GM19035 (cell line): ENCODE data around the gene MYBPH.

ENCODE experiments used
- ATAC-seq: cut with Tn5 transposase; IDR thresholded peaks from one replicate; pipeline ENCODE4 v1.9.1; 2021; ENCODE audit not compliant: unreplicated experiment

Gene MYBPH

DNA sequence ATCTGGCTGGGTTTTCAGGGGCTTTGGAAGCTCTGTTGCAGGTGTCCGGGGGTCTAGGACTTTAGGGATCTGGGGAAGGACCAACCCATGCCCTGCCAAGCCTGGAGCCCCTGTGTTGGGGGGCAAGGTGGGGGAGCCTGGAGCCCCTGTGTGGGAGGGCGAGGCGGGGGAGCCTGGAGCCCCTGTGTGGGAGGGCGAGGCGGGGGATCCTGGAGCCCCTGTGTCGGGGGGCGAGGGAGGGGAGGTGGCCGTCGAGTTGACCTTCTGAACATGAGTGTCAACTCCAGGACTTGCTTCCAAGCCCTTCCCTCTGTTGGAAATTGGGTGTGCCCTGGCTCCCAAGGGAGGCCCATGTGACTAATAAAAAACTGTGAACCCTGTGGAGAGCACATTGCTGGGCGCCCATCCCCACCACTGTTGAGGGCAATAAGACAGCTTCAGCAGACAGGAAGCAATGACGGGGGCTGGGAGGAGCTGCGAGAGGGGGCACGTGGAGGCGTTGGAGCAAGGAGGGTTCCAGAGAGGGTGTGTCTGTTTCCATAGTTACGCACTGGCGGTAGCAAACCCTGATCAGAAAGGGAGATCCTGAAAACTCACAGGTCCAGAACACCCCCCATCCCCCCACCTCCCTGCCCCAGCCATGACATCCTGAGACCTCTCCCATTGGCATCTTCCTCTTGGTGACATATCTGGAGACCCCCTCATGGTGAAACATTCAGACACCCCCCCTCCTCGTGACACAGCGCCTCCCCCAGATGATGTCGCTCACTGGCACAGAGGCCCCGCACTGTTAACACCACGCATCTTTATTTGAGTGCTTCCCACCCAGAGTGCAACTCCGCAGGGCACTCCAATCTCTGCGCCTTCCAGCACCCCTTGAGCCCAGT lies 8.4 kb downstream of the MYBPH start:
- no peak for ATAC-seq

DNA sequence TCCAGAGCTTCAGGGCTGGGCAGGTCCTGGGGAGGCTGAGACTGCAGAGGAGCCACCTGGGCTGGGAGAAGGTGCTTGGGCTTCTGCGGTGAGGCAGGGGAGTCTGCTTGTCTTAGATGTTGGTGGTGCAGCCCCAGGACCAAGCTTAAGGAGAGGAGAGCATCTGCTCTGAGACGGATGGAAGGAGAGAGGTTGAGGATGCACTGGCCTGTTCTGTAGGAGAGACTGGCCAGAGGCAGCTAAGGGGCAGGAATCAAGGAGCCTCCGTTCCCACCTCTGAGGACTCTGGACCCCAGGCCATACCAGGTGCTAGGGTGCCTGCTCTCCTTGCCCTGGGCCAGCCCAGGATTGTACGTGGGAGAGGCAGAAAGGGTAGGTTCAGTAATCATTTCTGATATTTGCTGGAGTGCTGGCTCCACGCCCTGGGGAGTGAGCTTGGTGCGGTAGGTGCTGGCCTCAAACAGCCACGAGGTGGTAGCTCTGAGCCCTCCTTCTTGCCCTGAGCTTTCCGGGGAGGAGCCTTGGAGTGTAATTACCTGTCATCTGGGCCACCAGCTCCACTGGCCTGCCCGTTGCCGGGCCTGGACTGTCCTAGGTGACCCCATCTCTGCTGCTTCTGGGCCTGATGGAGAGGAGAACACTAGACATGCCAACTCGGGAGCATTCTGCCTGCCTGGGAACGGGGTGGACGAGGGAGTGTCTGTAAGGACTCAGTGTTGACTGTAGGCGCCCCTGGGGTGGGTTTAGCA lies 9.3 kb downstream of the MYBPH start:
- ATAC-seq = no peak

DNA sequence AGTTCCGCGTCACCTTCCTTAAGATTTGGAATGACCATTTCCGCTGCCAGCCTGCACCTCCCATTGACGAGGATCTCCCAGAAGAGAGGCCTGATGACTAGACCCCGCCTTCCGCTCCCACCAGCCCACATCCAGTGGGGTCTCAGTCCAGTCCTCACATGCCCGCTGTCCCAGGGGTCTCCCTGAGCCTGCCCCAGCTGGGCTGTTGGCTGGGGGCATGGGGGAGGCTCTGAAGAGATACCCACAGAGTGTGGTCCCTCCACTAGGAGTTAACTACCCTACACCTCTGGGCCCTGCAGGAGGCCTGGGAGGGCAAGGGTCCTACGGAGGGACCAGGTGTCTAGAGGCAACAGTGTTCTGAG lies 9.8 kb downstream of the MYBPH start:
- no peak for ATAC-seq

DNA sequence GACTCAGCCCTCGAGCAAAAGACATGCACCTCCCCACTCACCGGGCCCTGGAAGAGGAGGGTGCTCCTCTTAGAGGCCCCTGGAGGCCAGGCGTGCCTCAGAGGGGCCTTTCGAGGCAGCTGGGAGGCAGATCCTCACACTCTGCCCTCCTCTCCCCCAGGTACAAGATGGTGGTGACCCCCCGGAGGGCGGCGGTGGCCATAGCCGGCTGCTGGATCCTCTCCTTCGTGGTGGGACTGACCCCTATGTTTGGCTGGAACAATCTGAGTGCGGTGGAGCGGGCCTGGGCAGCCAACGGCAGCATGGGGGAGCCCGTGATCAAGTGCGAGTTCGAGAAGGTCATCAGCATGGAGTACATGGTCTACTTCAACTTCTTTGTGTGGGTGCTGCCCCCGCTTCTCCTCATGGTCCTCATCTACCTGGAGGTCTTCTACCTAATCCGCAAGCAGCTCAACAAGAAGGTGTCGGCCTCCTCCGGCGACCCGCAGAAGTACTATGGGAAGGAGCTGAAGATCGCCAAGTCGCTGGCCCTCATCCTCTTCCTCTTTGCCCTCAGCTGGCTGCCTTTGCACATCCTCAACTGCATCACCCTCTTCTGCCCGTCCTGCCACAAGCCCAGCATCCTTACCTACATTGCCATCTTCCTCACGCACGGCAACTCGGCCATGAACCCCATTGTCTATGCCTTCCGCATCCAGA lies 10.4 kb downstream of the MYBPH start:
- no peak for ATAC-seq

DNA sequence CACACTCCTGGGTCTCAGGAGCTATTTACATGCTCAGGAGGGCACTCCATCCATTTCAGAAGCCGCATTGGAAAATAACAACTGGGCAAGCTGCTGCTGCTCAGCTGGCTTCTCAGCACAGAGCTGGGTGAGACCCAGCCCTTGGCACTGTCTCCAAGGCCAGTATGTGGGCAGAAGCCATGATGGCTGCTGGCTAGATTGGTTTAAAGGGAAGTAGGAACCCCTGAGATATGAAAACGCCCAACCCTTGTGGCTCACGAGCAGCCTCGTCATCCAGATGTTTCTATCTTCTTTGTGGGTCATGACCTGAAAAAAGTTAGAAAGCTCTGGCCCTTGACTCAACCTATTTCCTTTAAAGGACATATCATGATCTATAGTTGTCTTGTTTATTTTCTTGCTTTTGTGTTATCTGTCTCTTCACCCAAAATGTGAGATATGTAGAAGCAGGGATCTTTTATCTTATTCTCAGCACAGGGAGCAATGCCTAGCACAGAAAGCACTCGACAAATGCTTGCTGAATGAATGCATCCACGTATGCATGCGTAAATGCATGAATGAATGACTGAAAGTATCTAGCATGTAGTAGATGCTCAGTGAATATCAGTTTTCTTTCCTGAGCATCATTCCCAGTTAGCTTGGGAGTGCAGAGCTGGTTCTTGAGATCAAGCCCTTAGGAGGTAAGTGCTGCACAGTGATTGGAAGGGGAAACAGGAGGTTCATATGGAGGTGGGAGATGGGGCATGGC lies 11.6 kb downstream of the MYBPH start:
- no peak for ATAC-seq

DNA sequence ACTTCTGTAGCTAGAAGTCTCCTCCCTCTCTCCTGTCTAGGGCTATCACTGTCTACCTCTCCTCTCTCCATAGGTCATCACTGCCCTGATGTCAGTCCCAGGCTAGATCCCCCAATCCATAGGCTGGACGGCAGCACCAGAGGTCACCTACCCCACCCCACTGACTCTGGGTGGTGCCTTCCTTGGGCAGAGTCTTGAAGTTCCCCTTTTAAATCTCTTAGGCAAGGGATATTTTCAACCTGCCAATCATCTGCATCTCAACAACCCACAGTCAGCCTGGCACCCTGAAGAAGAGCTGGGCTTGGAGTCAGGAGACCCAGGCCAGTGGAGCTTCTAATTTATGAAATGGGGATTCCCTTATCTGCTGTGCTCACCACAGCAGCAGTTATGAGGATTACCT lies 13.2 kb downstream of the MYBPH start:
- ATAC-seq = no peak

DNA sequence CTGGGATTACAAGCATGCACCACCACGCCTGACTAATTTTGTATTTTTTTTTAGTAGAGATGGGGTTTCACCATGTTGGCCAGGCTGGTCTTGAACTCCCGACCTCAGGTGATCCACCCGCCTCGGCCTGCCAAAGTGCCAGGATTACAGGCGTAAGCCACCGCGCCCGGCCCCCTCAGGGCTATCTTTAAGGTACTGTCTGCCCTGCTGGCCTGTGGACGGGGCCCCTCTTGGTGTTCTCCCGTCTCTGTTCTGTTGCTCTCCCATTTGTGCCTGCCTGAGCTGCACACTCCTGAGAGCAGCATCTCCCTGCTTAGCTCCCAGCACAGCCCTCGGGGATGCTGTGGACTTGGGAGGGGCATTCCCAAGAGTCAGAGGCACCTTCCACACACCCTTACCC lies 13.9 kb downstream of the MYBPH start:
- no peak for ATAC-seq

DNA sequence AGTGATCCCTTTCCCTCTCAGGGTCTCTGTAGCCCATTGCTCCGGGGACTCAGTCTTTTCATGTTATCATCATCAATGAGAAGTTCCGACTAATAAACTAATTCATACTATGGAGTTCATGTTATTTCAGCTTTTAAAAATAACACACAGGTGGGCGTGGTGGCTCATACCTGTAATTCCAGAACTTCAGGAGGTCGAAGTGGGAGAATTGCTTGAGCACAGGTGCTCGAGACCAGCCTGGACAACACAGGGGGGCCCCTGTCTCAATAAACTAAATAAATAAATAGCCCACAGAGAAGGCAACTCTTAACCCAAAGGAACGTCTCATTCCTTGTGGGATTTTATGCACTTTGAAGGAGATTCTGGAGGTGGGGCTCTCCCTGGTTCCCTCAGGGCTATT lies 14.5 kb downstream of the MYBPH start:
- ATAC-seq = no peak

DNA sequence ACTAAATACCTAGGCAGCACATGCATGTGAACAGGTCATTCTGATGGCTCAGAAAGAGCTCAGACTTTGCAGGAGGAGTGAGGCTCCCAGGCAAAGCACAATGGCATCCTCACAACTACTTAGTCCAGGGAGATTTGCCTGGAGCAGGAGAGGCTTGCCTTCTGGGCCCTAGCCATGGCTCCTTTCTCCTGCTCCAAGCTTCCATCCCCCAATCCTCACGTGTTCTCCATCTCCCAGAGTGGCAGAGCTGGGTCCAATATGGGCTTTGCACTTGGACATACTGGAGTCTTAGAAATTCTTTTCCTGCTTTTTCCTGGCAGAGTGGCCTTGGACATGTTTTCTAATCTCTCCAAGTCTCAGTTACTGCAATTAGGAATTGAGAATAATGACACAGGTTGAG lies 15.8 kb downstream of the MYBPH start:
- no peak for ATAC-seq

DNA sequence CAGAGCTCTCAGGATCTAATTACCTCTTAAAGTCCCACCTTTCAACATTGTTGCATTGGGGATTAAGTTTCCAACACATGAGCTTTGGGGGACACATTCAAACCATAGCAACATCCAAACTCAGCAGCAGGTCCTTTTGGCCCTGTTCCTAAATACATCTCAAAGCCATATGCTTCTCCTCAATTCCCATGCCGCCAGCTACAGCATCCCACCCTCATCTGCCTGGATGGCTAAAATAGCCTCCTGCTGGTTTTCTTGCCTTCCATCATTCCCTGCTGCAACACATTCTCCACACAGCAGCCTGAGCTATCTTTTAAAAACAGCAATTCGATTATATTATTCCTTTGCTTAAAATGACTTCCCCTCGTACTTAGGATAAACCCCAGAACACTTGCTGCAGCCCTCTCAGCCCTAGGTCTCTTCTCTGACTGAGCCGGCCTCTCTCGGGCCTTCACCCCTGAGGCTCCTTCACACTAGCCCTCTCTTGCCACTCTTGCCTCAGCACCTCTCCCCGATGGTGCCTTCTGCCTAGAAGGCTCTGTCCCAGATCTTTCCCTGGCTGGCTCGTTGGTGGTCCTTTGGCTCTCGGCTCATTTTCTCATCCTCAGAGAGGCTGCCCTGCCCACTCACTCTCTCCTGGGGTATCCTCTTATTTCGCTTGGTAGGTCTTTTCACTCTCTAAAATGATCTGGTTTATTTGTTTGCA lies 16.5 kb downstream of the MYBPH start:
- ATAC-seq = no peak

DNA sequence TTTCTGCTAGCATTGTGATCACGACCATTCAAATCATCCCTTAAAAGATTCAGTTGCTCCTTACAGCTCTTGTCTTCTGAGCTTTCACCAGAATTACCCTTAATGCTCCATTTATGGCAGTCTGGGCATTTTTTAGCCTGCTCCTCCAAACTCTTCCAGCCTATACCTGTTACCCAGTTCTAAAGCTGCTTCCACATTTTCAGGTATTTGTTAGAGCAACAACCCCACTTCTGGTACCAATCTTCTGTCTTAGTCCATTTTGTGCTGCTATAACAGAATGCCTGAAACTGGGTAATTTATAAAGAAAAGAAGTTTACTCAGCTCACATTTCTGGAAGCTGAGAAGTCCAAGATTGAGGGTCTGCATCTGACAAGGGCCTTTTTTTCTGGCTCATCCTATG lies 17.2 kb downstream of the MYBPH start:
- no peak for ATAC-seq

DNA sequence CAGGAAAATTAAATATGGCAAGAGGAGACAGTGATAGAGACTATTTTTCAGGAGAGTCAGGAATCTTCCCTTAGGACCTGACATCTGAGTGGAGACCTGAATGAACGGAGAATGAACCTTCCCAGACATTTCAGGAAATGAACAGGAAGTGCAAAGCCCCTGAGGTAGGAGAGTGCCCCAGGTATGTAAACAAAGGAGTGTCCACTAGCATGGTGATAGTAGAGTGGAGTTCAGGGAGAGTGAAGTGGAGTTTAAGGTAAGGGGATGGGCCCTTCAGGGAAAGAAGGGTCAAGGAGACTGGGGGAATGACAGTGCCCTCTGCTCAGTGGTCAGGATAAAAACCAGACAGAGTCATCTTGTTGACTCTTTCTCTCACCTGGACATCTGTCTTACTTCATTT lies 19.3 kb downstream of the MYBPH start:
- no peak for ATAC-seq

DNA sequence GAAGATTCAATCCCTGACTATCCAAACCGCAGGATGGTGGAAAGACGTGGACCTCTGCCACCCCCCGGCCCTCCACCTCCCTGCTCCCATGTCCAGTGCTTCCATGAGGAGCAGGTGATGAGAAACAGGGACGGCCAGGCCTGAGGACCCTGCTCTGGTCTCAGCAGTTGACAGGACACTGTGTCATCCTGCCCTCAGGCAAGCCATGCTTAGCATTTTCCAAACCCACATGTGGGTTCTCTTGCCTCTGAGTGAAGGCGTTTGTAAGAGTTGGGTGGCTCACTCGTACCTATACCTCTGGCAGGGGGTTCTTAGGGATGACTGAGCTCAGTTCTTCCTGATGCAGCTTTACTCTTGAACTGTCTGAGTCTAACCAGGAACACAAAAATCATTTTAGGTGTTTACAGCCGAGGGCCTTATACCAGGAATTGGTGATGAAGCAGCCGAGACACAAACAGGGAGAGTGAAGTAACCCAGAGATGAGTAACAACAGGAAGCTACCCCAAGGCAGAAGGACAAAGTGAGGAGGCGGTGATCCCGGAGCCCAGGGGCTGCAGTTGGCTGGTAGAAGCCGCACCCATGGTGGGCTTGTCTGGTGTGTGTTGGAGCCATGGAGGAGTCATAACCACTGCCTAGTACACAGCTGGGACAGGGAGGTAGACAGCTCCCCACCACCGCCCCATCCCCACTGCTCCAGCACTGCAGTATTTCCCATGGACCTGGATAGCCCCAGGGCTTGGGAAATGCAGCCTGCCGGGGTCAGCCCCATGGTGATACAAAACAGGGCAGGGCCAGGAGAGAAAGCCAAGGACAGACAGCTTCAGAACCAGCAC lies 21.4 kb downstream of the MYBPH start:
- no peak for ATAC-seq

DNA sequence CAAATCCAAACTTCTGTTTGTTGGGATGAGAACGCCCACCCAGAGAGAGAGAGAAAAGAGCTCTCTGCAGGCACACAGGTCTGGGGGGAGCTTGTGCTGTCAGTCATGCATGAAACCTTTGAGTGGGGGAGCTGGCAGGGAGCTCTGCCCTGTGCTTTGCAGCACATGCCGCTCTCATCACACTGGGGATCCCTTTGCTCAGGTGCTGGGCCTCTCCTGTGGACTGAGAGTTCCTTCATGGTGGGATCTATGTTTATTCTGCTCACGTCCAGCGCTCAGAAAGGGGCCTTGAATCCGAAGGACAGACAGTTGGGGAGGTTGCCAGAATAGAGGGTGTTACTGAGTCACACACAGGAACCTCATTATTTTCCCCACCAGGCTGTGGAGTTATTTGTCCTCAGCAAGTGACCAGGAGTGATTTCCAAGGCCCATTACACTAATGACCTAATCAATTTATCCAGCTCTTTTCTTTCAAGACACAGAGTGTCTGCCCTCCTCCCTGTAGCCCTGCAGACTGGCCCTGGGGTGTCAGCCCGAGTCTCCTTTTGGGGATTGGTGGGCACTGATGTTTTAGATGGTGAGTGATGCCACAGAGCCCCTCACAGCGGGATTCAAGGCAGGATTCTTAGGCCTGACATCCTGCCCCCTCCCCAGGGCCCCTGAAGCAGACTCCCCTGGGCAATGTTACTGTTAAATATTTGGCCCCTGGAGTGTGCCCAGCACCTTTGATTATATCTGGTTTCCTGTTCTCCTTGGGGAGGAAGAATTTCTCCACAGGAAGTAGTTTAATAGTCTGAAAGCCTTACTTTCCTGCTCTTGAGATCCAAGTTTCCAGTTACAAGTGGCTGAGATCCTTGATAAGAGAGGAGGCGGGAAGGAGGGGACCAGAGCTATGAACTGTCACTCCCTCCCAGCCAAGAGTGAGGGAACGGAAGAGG lies 22.3 kb downstream of the MYBPH start:
- no peak for ATAC-seq

DNA sequence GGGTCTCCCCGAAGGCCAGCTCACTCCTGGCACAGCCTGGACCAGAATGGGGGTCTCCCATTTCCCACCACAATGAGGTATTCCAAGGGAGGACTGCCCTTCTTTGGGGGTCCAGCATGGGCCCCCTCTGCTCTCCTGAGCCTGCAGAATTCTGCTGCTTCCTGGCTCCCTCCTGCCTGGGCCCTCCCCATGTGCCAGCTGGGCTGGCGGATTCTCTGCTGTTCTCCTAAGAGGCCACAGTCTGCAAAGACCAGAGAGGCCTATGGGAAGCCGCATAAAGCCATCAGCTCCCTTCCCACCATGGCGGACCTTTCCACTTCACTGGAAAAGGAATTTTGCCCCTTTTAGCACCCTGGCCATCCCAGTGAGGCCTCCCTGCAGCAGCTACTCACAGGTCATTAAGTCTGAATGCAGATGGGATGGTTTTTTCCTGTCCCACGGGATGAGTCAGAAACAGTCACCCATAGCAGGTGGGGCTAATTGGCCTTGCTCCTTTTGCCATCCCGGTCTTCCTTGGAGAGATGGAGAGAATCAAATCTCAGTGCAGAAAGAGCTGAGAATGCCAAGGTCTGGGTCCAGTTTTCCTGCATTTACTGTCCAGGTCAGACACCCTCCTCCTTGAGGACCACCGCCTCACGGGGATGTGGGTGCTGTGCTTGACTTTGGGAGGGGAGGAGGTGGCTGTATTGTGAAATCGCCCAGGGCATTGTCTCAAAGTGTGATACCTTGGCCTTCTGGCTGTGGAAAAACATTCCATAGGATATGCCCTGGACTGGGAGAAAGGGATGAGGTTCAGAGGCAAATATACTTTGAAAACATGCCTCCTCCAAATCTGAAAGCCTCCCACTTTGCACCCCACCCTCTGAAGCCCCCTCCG lies 23.2 kb downstream of the MYBPH start:
- no peak for ATAC-seq

DNA sequence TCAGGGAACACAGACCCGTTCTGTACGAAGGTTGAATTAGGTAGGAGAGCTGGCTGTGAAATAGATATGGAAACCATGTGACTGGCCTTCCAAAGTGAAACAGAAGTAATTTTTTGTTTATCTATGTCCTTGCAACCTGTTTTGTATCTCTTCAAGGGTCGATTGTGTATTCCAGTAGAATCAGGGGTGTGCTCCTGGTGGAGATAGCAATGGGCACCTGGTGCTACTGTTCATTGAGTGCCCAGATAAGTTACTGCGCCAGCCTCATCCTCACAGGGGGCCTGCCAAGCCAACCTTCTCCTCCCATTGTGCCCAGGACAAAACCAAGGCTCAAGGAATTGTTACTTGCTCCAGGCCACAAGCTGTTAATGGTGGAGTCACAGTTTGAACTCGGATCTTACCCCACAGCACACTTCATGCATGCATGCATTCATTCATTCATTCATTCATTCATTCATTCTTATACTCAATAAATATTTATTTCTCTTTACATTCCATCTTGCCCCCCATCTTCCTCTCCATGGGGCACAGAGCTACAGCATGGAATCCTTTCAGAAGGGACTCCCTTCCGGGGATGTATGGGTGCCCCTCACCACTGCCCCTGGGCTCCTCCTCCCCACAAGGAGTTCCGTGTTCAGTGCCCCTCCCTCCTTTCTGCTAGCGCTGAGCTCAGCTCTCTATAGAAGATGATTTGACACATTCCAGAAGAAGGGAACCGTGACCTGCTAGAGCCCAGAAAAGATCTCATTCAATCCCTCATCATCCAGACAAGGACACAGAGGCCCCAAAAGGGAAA lies 24.1 kb downstream of the MYBPH start:
- no peak for ATAC-seq
